Fibroblast of lung (primary cell): ENCODE measurements around the gene MCFD2. TPM values are rescaled to one million over a fixed set of nuclear protein-coding genes. Genes with fewer than 3 reads are reported as not detected.
A peak's percentile ranks its signal among the peaks of the same experiment; 100 is the strongest.

ENCODE experiments used
- DNase-seq, 2 donors: peaks; one replicate each; pipeline versions ENCODE4 v3.0.0 to v3.0.0-alpha.2; 2010; ENCODE audit warnings: low read depth in 2 of 2
- H2AFZ ChIP-seq: 2 replicates; pipeline ENCODE4 v1.5.1; 2012; ENCODE audit warnings: low read length, control low read depth, inconsistent platforms
- H3K27ac ChIP-seq: 2 replicates; pipeline ENCODE4 v1.5.1; 2011; ENCODE audit warnings: low read length, control low read depth; ENCODE audit not compliant: insufficient read depth
- H3K27me3 ChIP-seq: 2 replicates; pipeline ENCODE4 v1.5.1; 2011; ENCODE audit warnings: mild to moderate bottlenecking, low read length; ENCODE audit not compliant: control insufficient read depth, insufficient read depth
- H3K36me3 ChIP-seq: 2 replicates; pipeline ENCODE4 v1.5.1; 2011; ENCODE audit warnings: low read length; ENCODE audit not compliant: control insufficient read depth, insufficient read depth
- H3K4me1 ChIP-seq: 2 replicates; pipeline ENCODE4 v1.5.1; 2011; ENCODE audit warnings: low read length; ENCODE audit not compliant: control insufficient read depth, insufficient read depth; ENCODE audit errors: extremely low read depth
- H3K4me2 ChIP-seq: 2 replicates; pipeline ENCODE4 v1.5.1; 2011; ENCODE audit warnings: low read length, control low read depth; ENCODE audit not compliant: insufficient read depth; ENCODE audit errors: extremely low read depth
- H3K4me3 ChIP-seq, 4 experiments: fragments of 200-600 bp in 1 of 4; sonication (generic) in 1 of 4; replicated peaks in 1 of 4; 2 replicates each; pipeline ENCODE4 v1.5.1; 2011 to 2016; ENCODE audit warnings: low read length in 4 of 4, low read depth in 3 of 4, mild to moderate bottlenecking in 3 of 4, control low read depth in 2 of 4, inconsistent platforms in 1 of 4, mixed read lengths in 1 of 4; ENCODE audit not compliant: insufficient read depth in 1 of 4; ENCODE audit errors: control extremely low read depth in 1 of 4
- H3K79me2 ChIP-seq: 2 replicates; pipeline ENCODE4 v1.5.1; 2012; ENCODE audit warnings: mild to moderate bottlenecking, low read length, inconsistent platforms; ENCODE audit not compliant: control insufficient read depth, insufficient read depth
- H3K9ac ChIP-seq: 2 replicates; pipeline ENCODE4 v1.5.1; 2011; ENCODE audit warnings: mild to moderate bottlenecking, low read length, control low read depth; ENCODE audit not compliant: insufficient read depth
- H3K9me3 ChIP-seq: 2 replicates; pipeline ENCODE4 v1.5.1; 2012; ENCODE audit warnings: low read depth, low read length; ENCODE audit not compliant: control insufficient read depth, insufficient read depth
- H4K20me1 ChIP-seq: 2 replicates; pipeline ENCODE4 v1.5.1; 2011; ENCODE audit warnings: low read length; ENCODE audit not compliant: control insufficient read depth, insufficient read depth; ENCODE audit errors: extremely low read depth
- EZH2 ChIP-seq: IDR thresholded peaks from 2 replicates; pipeline ENCODE4 v1.5.1; 2012; ENCODE audit warnings: low read length, control low read depth, mild to moderate bottlenecking; ENCODE audit errors: missing control alignments
- polyA plus RNA-seq, 2 donors: library from polyadenylated mRNA; depleted of rRNA in 1 of 2; stranded (reverse) in 1 of 2; unstranded in 1 of 2; fragments of >200 nt; gene quantifications; 2 replicates each; pipeline ENCODE4 v1.2.1, GENCODE V29; 2011 to 2012; ENCODE audit warnings: missing spikeins in 1 of 2
- total RNA-seq: library from RNA; depleted of rRNA; stranded (reverse); fragments of >200 nt; gene quantifications from 2 replicates; pipeline ENCODE4 v1.2.1, GENCODE V29; 2014
- TF ChIP-seq, protein P1 (sequence below), 2 donors: IDR thresholded peaks in 1 of 2; conservative IDR thresholded peaks in 1 of 2; 1 replicate in 1 of 2; 2 replicates in 1 of 2; pipeline ENCODE4 v1.5.1; 2011 to 2012; ENCODE audit warnings: low read length in 2 of 2, control low read depth in 1 of 2, inconsistent platforms in 1 of 2, low read depth in 1 of 2, mild to moderate bottlenecking in 1 of 2

Gene MCFD2
- total and polyA plus RNA-seq, 2 donors (not counting 1 experiment from before 2014, with no cell fraction given): 151 to 328 TPM

DNA sequence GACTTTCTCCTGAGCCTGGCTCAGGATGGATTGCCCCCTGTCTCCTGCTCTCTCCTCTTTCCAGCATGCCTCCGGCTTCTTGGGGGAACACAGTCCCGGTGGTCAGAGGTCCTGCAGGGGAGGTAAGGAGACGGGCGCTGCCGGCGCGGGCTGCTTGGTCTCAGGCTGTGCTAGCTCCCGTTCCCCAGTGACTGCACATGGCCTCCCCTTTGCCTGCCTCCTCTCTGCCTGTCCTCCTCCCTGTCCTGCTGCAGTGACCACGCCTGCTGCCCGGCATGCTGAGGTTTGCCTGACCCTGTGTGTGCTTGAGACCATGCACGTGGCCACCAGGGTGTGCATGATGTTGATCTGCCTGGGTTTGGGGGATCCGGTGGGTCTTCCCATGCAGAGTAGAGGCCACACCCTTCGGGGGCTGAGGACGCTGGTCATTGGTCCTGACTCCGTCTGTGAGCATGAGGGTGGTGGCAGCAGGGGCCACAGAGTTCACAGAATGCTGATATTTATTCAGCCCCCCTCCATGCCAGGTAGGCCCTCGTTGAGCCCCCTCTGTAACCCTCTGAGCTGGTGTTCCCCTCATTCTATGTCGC, 42.9 kb upstream of the MCFD2 start:
- DNase-seq: no peak
- Histone ChIP-seq H3K4me2 (no peak overlapping the region), H4K20me1 (no peaks in the 10 kb centered on the region), H3K27me3 (no peaks in the 10 kb centered on the region), H3K4me3 (no peak overlapping the region), H2AFZ (no peak overlapping the region), H3K9ac (no peak overlapping the region), H3K79me2 (peaks cover 4% of the 10 kb centered on the region), H3K36me3 (peaks cover 34% of the 10 kb centered on the region), H3K9me3 (no peaks in the 10 kb centered on the region), H3K4me1 (peaks cover 17% of the 10 kb centered on the region), H3K27ac (no peak overlapping the region)
- TF ChIP-seq EZH2: no peak
- TF ChIP-seq, protein P1, sequence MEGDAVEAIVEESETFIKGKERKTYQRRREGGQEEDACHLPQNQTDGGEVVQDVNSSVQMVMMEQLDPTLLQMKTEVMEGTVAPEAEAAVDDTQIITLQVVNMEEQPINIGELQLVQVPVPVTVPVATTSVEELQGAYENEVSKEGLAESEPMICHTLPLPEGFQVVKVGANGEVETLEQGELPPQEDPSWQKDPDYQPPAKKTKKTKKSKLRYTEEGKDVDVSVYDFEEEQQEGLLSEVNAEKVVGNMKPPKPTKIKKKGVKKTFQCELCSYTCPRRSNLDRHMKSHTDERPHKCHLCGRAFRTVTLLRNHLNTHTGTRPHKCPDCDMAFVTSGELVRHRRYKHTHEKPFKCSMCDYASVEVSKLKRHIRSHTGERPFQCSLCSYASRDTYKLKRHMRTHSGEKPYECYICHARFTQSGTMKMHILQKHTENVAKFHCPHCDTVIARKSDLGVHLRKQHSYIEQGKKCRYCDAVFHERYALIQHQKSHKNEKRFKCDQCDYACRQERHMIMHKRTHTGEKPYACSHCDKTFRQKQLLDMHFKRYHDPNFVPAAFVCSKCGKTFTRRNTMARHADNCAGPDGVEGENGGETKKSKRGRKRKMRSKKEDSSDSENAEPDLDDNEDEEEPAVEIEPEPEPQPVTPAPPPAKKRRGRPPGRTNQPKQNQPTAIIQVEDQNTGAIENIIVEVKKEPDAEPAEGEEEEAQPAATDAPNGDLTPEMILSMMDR (conservative IDR thresholded peaks at IDR 0.05 in 1 of 2, IDR thresholded peaks at IDR 0.05 in 1 of 2; ENCODE audit: low read depth in 1 of 2, low read length in 2 of 2): no peak

DNA sequence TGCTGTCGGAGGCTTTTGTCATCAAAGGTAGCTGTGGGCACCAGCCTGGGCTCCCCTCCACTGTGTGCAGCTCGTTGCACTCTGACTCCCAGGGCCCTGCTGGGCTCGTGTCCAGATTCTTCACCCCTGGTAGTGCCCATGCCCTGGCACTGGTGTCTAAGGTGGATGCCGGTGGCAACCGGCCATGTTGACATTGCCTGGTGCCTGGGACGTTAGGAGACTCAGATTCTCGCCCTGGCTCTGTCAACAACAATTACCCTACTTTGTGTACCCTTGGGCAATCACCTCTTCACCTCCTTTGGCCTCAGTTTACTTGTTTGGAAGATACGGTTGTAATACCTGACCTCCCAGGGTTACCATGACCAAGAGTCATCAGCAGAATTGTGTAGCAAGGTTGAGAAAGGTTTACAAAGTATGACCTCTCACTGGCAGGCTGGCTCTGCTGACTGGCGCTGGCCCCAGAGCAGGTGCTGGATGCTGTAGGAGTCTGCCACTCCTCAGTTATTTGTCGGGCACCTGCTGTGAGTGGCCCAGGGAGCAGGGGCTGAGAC, 41.5 kb upstream of the MCFD2 start:
- TF ChIP-seq, protein P1 (conservative IDR thresholded peaks at IDR 0.05 in 1 of 2, IDR thresholded peaks at IDR 0.05 in 1 of 2; ENCODE audit: low read depth in 1 of 2, low read length in 2 of 2): no peak
- no peak for TF ChIP-seq EZH2
- Histone ChIP-seq H3K9ac (no peak overlapping the region), H3K27me3 (no peaks in the 10 kb centered on the region), H3K36me3 (peaks cover 36% of the 10 kb centered on the region), H4K20me1 (no peaks in the 10 kb centered on the region), H3K4me2 (no peak overlapping the region), H2AFZ (no peak overlapping the region), H3K4me1 (peaks cover 17% of the 10 kb centered on the region), H3K27ac (no peak overlapping the region), H3K9me3 (no peaks in the 10 kb centered on the region), H3K4me3 (no peak overlapping the region), H3K79me2 (peaks cover 4% of the 10 kb centered on the region)
- DNase-seq: no peak

DNA sequence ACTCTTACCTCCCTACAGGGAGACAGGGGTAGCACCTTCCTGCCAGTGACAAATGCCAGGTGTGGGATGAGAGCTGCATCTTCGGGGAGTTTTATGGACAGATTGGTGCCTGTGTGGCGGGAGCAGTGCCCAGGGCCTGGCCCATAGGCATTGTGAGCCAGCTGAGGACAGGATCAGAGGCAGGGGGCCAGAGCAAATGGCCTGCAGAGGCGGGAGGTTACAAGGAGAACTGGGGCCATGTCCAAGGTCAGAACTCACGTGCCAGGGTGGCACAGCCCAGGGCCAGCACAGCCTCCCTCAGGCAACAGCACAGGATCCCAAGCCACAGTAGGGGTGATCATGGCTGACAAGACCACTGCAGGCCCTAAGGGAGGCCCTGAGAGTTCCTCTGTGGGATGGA, 40.2 kb upstream of the MCFD2 start:
- H3K9ac ChIP-seq: no peak overlapping the region
- H3K4me2 ChIP-seq: no peak overlapping the region
- peak overlapping the region; percentile 70 for H3K27ac ChIP-seq
- H3K79me2 ChIP-seq: peaks cover 6% of the 10 kb centered on the region
- no peak overlapping the region for H2AFZ ChIP-seq
- no peaks in the 10 kb centered on the region for H3K9me3 ChIP-seq
- peaks cover 17% of the 10 kb centered on the region for H3K4me1 ChIP-seq
- no peaks in the 10 kb centered on the region for H4K20me1 ChIP-seq
- no peak for DNase-seq
- H3K27me3 ChIP-seq: no peaks in the 10 kb centered on the region
- H3K36me3 ChIP-seq: peaks cover 39% of the 10 kb centered on the region
- TF ChIP-seq, protein P1 (conservative IDR thresholded peaks at IDR 0.05 in 1 of 2, IDR thresholded peaks at IDR 0.05 in 1 of 2; ENCODE audit: low read depth in 1 of 2, low read length in 2 of 2): no peak
- no peak for TF ChIP-seq EZH2
- H3K4me3 ChIP-seq: no peak overlapping the region
